T-helper 22 cell (primary cell): ENCODE data around the gene ZFP36L2.
"Not testable (repeated sequence)": the region's sequence is repeated elsewhere in the genome, so short reads cannot be mapped to it uniquely, and the experiment has no call there.

ENCODE experiments used
- DNase-seq: peaks from one replicate; pipeline ENCODE4 v3.0.0-alpha.2; 2020; ENCODE audit warnings: low read depth

Gene ZFP36L2

GRCh38 chr2:43207553-43208300, 18.7 kb downstream of the ZFP36L2 start:
- no peak for DNase-seq

GRCh38 chr2:43206602-43207001, 19.8 kb downstream of the ZFP36L2 start:
- no peak for DNase-seq

- DNase-seq, result no peak
These were observed 23.0 kb downstream of the ZFP36L2 start for GRCh38 chr2:43203373-43203772.

DNA sequence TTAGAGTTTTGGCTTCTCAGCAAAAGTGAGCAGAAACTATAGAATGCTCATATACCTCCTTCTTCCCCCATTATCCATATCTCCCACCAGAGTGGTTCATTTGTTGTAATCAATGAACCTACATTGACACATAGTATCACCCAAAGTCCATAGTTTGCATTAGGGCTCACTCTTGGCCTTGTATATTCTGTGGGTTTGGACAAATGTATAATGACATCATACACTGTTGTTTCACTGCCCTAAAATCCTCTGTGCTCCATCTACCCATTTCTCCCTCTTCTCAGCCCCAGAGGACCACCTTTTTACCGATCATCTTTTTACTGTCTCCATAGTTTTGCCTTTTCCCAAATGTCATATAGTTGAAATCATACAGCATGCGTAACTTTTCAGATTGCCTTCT, 24.1 kb downstream of the ZFP36L2 start:
- DNase-seq, result no peak

- no peak for DNase-seq
These were observed 24.9 kb downstream of the ZFP36L2 start for GRCh38 chr2:43201497-43201896.

DNA sequence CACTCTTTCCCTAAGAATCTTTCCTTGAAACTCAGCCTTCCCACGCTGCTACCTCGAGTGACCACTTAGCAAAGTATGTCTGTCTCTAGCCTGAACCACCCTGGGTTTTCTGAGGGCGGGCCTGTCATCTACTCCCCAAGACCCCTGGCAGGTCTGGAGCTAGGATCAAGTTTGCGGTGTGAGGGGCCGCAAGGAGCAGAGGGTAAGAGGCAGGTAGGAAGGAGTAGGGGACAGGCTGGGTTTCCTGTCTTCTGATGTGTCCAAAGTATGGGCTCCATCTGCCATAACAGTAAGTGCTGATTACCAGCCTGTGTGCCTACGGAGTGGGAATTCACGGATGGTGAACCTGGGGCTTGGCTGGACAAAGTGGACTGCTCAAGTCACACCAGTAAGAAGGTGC, 25.4 kb downstream of the ZFP36L2 start:
- DNase-seq, result no peak

- no peak for DNase-seq
These were observed 26.6 kb downstream of the ZFP36L2 start for GRCh38 chr2:43199492-43200488.

GRCh38 chr2:43198263-43198662, 28.1 kb downstream of the ZFP36L2 start:
- no peak for DNase-seq

DNA sequence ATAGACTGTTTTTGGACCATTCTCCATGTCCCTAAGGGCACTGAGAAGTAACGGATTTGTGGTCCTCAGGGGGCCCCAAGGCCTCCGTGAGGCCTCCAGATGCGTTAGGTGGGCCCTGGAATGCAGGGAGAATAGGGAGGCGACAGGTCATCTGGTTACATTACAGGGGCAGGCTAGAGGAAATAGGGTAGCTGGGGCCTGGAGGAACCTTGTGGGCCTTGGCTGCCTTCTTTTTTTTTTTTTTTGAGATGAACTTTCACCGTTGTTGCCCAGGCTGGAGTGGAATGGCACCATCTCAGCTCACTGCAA, 28.9 kb downstream of the ZFP36L2 start:
- no peak for DNase-seq

DNA sequence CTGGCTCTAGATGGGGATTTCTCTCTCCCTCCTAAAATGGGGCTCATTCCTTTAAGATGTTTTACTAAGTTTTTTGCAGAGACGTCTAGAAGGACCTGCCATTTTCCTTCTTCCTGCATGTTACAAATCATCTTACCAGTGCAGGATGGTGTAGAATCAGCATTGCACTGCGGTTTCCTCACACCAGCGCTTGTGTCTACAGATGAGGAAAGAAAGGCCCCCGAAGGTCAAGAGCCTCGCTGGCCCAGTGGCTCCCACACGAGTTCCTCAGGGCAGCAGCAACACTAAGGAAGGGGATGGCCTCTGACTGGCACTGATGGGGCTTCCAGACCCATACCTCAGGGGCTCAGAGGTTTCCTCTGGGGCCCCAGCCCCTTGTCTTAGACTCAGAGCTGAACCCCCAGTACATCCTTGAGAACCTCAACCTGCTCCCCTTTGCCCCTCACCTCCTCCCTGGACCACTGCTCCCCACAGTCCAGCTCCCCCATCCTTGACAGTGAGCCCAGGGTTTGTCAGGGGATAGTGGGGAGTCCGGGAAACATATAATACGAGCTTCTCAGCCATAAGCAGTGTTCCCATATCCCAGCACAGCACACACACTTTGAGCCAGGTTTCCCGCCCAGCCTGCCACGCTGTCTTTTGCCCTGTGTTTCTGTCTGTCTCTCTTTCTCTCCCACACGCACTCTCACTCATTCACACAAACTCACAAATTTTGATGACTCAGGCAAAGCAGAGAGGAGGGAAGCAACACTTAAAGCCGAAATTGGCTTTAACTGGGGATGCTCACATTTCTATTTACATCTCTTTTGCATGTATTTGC, 29.4 kb downstream of the ZFP36L2 start:
- no peak for DNase-seq

- no peak for DNase-seq
These were observed 32.1 kb downstream of the ZFP36L2 start for GRCh38 chr2:43194121-43194869.

DNA sequence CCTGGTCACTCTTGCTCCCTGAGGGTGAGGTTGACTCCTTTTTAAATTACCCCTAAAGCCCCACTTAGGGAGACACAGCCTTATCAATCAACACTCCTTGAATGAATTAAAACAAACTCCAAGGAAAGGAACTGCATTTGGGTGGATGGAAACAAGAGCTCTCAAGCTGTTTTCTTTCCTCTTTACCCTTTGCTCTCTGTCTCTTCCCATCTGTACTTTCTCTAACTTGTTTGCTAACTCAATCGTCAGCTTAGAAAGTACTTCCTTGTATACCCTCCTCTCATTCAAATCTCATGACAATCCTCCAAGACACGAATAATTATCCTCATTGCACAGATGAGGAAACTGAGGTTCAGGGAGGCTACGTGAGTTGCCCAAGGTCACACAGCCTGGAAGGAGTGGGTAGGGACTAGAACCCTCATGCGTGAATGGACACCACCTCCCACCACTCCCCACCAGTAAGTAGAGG, 32.7 kb downstream of the ZFP36L2 start:
- DNase-seq, result no peak

- no peak for DNase-seq
These were observed 33.4 kb downstream of the ZFP36L2 start for GRCh38 chr2:43192744-43193651.

GRCh38 chr2:43191947-43192516, 34.4 kb downstream of the ZFP36L2 start:
- no peak for DNase-seq

- DNase-seq, result no peak
These were observed 35.9 kb downstream of the ZFP36L2 start for GRCh38 chr2:43190311-43191052.

DNA sequence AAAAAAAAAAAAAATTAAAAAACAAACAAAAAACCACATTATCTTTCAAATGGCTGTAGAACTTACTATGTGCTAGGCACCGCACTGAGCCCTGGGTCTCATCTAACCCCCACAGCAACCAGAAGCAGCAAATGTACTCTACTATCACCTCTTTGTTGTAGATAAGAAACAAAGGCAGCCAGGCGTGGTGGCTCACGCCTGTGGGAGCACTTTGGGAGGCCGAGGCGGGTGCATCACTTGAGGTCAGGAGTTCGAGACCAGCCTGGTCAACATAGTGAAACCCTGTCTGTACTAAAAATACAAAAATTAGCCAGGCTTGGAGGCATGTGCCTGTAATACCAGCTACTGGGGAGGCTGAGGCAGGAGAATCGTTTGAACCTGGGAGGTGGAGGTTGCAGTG, 36.5 kb downstream of the ZFP36L2 start:
- DNase-seq, result not testable (repeated sequence)

- DNase-seq, result no peak
These were observed 37.6 kb downstream of the ZFP36L2 start for GRCh38 chr2:43188561-43189386.

DNA sequence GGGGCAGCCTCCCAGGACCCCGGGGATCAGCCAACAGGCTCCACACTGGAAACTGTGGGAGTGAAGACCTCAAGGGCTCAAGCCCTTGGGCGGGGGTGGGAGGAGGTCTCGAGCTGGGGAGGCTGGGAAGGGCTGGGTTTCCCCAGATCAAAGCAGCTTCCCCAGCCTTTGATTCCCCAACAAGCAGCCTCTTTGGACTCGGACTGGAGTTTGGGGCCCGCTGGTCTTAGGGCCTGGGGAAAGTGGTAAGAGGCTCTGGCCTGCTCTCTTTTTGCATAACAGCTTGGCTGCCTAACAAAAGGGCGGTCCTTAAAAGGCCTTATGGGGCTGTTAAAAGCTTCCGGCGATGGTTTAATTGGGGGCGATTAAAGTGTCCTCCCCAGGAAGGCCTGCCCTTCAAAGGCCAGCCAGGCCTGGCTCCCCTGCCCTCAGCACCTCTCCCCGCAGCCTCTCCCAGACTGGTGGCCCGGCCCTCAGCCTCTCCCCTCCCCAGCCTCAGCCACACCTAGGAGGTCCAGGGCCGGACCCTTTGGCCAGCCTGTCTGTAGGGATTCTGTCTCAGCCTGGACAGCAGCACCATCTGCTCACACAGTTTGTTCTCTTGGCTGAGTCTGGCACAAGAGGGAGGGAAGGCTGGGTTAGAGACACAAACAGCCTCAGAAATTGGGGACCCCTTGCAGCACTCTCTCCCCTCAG, 39.6 kb downstream of the ZFP36L2 start:
- DNase-seq, result no peak
